Trophoblast cell (in vitro differentiated cells and primary cell): ENCODE measurements around the gene OLFML3. TPM values are rescaled to one million over a fixed set of nuclear protein-coding genes. Genes with fewer than 3 reads are reported as not detected.

Experiments
- DNase-seq, 2 donors: peaks; one replicate each; pipeline ENCODE4 v3.0.0-alpha.2; 2016
- H2AFZ ChIP-seq: 2 replicates; pipeline ENCODE4 v1.6.1; 2013; ENCODE audit warnings: low read length, moderate library complexity, mild to moderate bottlenecking; ENCODE audit not compliant: insufficient read depth, poor library complexity
- H2AK5ac ChIP-seq: 2 replicates; pipeline ENCODE4 v1.6.1; 2013; ENCODE audit warnings: mild to moderate bottlenecking, low read length
- H2BK120ac ChIP-seq: 2 replicates; pipeline ENCODE4 v1.6.1; 2013; ENCODE audit warnings: low read length, mild to moderate bottlenecking, moderate library complexity; ENCODE audit not compliant: insufficient read depth, poor library complexity
- H2BK12ac ChIP-seq: 2 replicates; pipeline ENCODE4 v1.6.1; 2013; ENCODE audit warnings: mild to moderate bottlenecking, low read length, moderate library complexity
- H2BK5ac ChIP-seq: 2 replicates; pipeline ENCODE4 v1.6.1; 2013; ENCODE audit warnings: low read length, low read depth, moderate library complexity, mild to moderate bottlenecking; ENCODE audit not compliant: poor library complexity
- H3K14ac ChIP-seq: 2 replicates; pipeline ENCODE4 v1.6.1; 2013; ENCODE audit warnings: mild to moderate bottlenecking, low read length
- H3K18ac ChIP-seq: 2 replicates; pipeline ENCODE4 v1.6.1; 2013; ENCODE audit warnings: mild to moderate bottlenecking, low read length
- H3K23ac ChIP-seq: 2 replicates; pipeline ENCODE4 v1.6.1; 2013; ENCODE audit warnings: low read length
- H3K27ac ChIP-seq: 2 replicates; pipeline ENCODE4 v1.5.1; 2013; ENCODE audit warnings: low read depth, mild to moderate bottlenecking, inconsistent platforms, low read length, moderate library complexity
- H3K27me3 ChIP-seq: 2 replicates; pipeline ENCODE4 v1.6.1; 2013; ENCODE audit warnings: inconsistent platforms, mild to moderate bottlenecking, low read length, moderate library complexity; ENCODE audit not compliant: insufficient read depth
- H3K36me3 ChIP-seq, 2 experiments: 1 replicate in 1 of 2; 2 replicates in 1 of 2; pipeline ENCODE4 v1.6.1; 2013; ENCODE audit warnings: low read length in 2 of 2, mild to moderate bottlenecking in 2 of 2, moderate library complexity in 1 of 2; ENCODE audit not compliant: insufficient read depth in 2 of 2, control insufficient read depth in 1 of 2
- H3K4ac ChIP-seq: 2 replicates; pipeline ENCODE4 v1.6.1; 2013; ENCODE audit warnings: low read depth, mild to moderate bottlenecking, low read length, moderate library complexity
- H3K4me1 ChIP-seq, 2 experiments: 1 replicate in 1 of 2; 2 replicates in 1 of 2; pipeline ENCODE4 v1.6.1; 2013; ENCODE audit warnings: low read length in 2 of 2, mild to moderate bottlenecking in 2 of 2, moderate library complexity in 1 of 2; ENCODE audit not compliant: insufficient read depth in 2 of 2, control insufficient read depth in 1 of 2
- H3K4me2 ChIP-seq: 2 replicates; pipeline ENCODE4 v1.6.1; 2013; ENCODE audit warnings: inconsistent platforms, mild to moderate bottlenecking, low read length, moderate library complexity
- H3K4me3 ChIP-seq: 2 replicates; pipeline ENCODE4 v1.5.1; 2013; ENCODE audit warnings: mild to moderate bottlenecking, low read depth, low read length, inconsistent platforms
- H3K79me1 ChIP-seq: one replicate; pipeline ENCODE4 v1.6.1; 2013; ENCODE audit warnings: low read length
- H3K79me2 ChIP-seq: 2 replicates; pipeline ENCODE4 v1.6.1; 2013; ENCODE audit warnings: low read length, mild to moderate bottlenecking; ENCODE audit not compliant: control insufficient read depth, insufficient read depth, poor library complexity
- H3K9ac ChIP-seq: 2 replicates; pipeline ENCODE4 v1.6.1; 2013; ENCODE audit warnings: mild to moderate bottlenecking, low read length
- H3K9me3 ChIP-seq: 2 replicates; pipeline ENCODE4 v1.6.1; 2013; ENCODE audit warnings: low read depth, mild to moderate bottlenecking, control low read depth, inconsistent platforms, low read length; ENCODE audit not compliant: insufficient read depth
- H4K12ac ChIP-seq: 2 replicates; pipeline ENCODE4 v1.6.1; 2013; ENCODE audit warnings: low read depth, mild to moderate bottlenecking, low read length, moderate library complexity
- H4K8ac ChIP-seq: 2 replicates; pipeline ENCODE4 v1.6.1; 2013; ENCODE audit warnings: low read depth, mild to moderate bottlenecking, low read length, moderate library complexity
- H4K91ac ChIP-seq: one replicate; pipeline ENCODE4 v1.6.1; 2013; ENCODE audit warnings: low read depth, mild to moderate bottlenecking, low read length, moderate library complexity
- WGBS: extraction: QIAGEN DNeasy Blood & Tissue Kit; methylation state at CpG from one replicate; pipeline ENCODE4 v1.1.7; 2013; ENCODE audit warnings: missing lambda C conversion rate; ENCODE audit not compliant: insufficient read length, insufficient coverage; ENCODE audit errors: extremely low coverage; 5-methylcytosine and 5-hydroxymethylcytosine counted together
- polyA plus RNA-seq: library from polyadenylated mRNA; stranded (reverse); fragments of 200-250 nt; gene quantifications from 2 replicates; pipeline ENCODE4 v1.2.3, GENCODE V29; 2013

Gene OLFML3, protein sequence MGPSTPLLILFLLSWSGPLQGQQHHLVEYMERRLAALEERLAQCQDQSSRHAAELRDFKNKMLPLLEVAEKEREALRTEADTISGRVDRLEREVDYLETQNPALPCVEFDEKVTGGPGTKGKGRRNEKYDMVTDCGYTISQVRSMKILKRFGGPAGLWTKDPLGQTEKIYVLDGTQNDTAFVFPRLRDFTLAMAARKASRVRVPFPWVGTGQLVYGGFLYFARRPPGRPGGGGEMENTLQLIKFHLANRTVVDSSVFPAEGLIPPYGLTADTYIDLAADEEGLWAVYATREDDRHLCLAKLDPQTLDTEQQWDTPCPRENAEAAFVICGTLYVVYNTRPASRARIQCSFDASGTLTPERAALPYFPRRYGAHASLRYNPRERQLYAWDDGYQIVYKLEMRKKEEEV
- 142 and 148 TPM in 2 replicates for polyA plus RNA-seq

DNA sequence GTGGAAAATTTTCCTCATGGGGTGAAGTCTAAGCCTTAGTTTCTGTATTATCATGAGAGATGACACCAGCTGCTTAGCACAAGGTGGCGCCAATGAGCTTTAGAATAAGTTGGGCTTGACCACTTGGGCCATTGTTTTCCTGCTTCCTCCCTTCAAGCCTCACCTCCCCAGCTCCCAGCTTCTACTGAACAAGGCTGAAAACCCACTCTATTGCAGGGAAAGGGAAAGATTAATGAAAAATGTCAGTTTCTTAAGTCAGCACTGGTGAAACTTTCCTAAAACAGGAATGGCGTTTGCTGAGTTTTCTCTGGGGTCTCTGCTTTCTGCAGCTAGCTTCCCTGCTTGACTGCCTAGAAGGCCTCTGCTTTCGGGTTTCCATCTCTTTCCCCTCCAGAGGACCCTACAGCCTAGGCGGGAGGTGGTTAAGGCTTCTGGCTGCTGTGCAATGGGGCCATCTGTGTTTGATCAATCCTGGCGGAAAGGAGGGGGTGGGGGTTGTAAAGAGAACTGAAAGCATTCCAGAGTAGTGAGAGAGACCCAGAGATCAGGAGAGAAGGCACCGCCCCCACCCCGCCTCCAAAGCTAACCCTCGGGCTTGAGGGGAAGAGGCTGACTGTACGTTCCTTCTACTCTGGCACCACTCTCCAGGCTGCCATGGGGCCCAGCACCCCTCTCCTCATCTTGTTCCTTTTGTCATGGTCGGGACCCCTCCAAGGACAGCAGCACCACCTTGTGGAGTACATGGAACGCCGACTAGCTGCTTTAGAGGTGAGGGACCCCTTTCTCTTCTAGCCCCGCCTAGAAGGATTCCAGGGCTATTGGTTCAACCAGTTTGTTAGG lies at the start of gene OLFML3:
Gene OLFML3 (plus strand): TSS at position 612 of the 840 bp plus-strand sequence. CDS start 43 bp downstream, at position 655.
- peak within 1 kb of the TSS; percentile 61 for H3K4me2 ChIP-seq
- peak within 1 kb of the TSS; percentile 86 for H4K12ac ChIP-seq
- H3K9ac ChIP-seq, result peak within 1 kb of the TSS; percentile 44
- peak within 1 kb of the TSS; percentile 93 for H2BK120ac ChIP-seq
- H3K79me1 ChIP-seq, result peaks cover 38% of the 10 kb centered on the region
- peak within 1 kb of the TSS; percentile 71 for H2AK5ac ChIP-seq
- no peak within 1 kb of the TSS for H3K4me3 ChIP-seq
- H4K8ac ChIP-seq, result peak within 1 kb of the TSS; percentile 78
- no peaks in the 10 kb centered on the region for H3K9me3 ChIP-seq
- peak within 1 kb of the TSS; percentile 93 for H3K4ac ChIP-seq
- no peaks in the 10 kb centered on the region for H3K27me3 ChIP-seq
- peak within 1 kb of the TSS; percentile 93 for H4K91ac ChIP-seq
- H2BK5ac ChIP-seq, result peak within 1 kb of the TSS; percentile 70
- peak within 1 kb of the TSS; percentile 89 for H2AFZ ChIP-seq
- H3K27ac ChIP-seq, result peak within 1 kb of the TSS; percentile 92
- H3K4me1 ChIP-seq, result peaks cover 37 to 43% of the 10 kb centered on the region in 2 experiments
- DNase-seq, result peak; percentile 56 to 86
- H3K14ac ChIP-seq, result peak within 1 kb of the TSS; percentile 89
- peak within 1 kb of the TSS; percentile 94 for H3K18ac ChIP-seq
- peaks cover 3 to 4% of the 10 kb centered on the region in 2 experiments for H3K36me3 ChIP-seq
- peaks cover 24% of the 10 kb centered on the region for H3K79me2 ChIP-seq
- H2BK12ac ChIP-seq, result peak within 1 kb of the TSS; percentile 97
- no peak within 1 kb of the TSS for H3K23ac ChIP-seq
- no CpG with 5 or more reads among the region's 13 CpGs for WGBS

DNA sequence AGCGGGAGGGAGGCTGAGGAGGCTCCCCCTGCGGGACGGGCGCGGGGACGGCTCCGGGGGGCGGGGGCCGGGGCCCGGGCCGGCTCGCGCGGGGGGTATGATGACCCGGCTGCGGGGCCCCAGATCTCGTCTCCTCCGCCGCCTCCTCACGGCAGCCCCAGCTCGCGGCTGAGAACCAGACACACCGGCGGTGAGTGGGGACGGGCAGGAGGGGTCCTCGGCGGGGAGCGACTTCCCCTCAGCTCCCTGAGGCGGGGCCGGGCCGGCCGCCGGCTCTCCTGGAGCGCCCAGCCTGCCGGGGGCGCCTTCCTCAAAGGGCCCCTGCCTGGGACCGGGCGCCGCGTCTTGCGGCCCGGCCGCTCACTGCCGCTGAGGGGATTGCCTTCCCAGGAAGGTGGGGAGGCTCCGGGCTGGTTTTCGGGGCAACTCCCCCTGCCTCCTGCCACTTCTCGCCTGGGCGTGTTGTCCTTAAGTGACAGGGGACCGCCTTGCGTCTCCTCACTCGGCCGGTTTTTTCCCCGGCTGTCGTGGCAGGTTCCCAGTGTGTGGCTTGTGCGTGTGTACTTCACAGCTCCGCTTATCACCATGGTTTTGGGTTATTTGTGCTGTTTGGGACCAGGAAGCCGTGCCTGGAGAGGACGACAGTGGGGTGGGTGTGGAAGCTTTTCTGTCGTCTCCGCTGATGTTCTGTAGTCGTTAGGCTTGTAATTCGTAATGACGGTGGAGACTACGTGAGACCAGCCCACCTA lies 49.4 kb upstream of the OLFML3 start:
- peak overlapping the region; percentile 74 for H4K12ac ChIP-seq
- H3K4me2 ChIP-seq, result peak overlapping the region; percentile 74
- peaks cover 7% of the 10 kb centered on the region for H3K79me2 ChIP-seq
- peak overlapping the region; percentile 43 for H2BK5ac ChIP-seq
- peak overlapping the region; percentile 68 for H2AFZ ChIP-seq
- no peaks in the 10 kb centered on the region for H3K27me3 ChIP-seq
- H3K14ac ChIP-seq, result peak overlapping the region; percentile 80
- no peaks in the 10 kb centered on the region for H3K36me3 ChIP-seq
- peak overlapping the region; percentile 74 for H4K8ac ChIP-seq
- H3K4me3 ChIP-seq, result peak overlapping the region; percentile 81
- H3K79me1 ChIP-seq, result peaks cover 9% of the 10 kb centered on the region
- peak overlapping the region; percentile 88 for H3K18ac ChIP-seq
- no peak overlapping the region for H3K23ac ChIP-seq
- peak overlapping the region; percentile 30 for H2BK120ac ChIP-seq
- H3K4ac ChIP-seq, result peak overlapping the region; percentile 90
- peak overlapping the region; percentile 50 for H3K27ac ChIP-seq
- no peaks in the 10 kb centered on the region for H3K9me3 ChIP-seq
- WGBS, result no CpG with 5 or more reads among the region's 64 CpGs
- H3K4me1 ChIP-seq, result peaks cover 2% of the 10 kb centered on the region in 2 experiments
- H3K9ac ChIP-seq, result peak overlapping the region; percentile 86
- no peak overlapping the region for H2AK5ac ChIP-seq
- no peak overlapping the region for H2BK12ac ChIP-seq
- H4K91ac ChIP-seq, result peak overlapping the region; percentile 40
- DNase-seq, result peak; percentile 67 to 80

- peak; percentile 61 to 82 for DNase-seq
- Histone ChIP-seq H3K4ac (peak overlapping the region; percentile 90), H4K8ac (no peak overlapping the region), H4K91ac (no peak overlapping the region), H3K9me3 (no peaks in the 10 kb centered on the region), H4K12ac (peak overlapping the region; percentile 64), H2BK12ac (no peak overlapping the region), H3K23ac (no peak overlapping the region), H3K27ac (no peak overlapping the region), H3K79me2 (peaks cover 9% of the 10 kb centered on the region), H2AFZ (no peak overlapping the region), H2AK5ac (no peak overlapping the region), H2BK5ac (no peak overlapping the region), H3K79me1 (peaks cover 9% of the 10 kb centered on the region), H3K4me3 (peak overlapping the region; percentile 81), H3K14ac (peak overlapping the region; percentile 26), H3K9ac (peak overlapping the region; percentile 8), H3K4me1 (peaks cover 2% of the 10 kb centered on the region in 2 experiments), H3K36me3 (no peaks in the 10 kb centered on the region), H2BK120ac (no peak overlapping the region), H3K27me3 (no peaks in the 10 kb centered on the region), H3K4me2 (peak overlapping the region; percentile 74), H3K18ac (no peak overlapping the region)
- no CpG with 5 or more reads among the region's 8 CpGs for WGBS
These were observed 48.6 kb upstream of the OLFML3 start for GRCh38 chr1:113930499-113931161.
